HG03025 (cell line): ENCODE measurements around the gene USP47.
"Not testable (repeated sequence)": the region's sequence is repeated elsewhere in the genome, so short reads cannot be mapped to it uniquely, and the experiment has no call there.

Experiments used
- ATAC-seq: cut with Tn5 transposase; IDR thresholded peaks from one replicate; pipeline ENCODE4 v1.9.1; 2021; ENCODE audit warnings: mild to moderate bottlenecking, moderate library complexity; ENCODE audit not compliant: unreplicated experiment, low FRiP score

Gene USP47

GRCh38 chr11:11826260-11826659 lies 15.5 kb upstream of the USP47 start:
- ATAC-seq, result no peak

GRCh38 chr11:11827272-11827671 lies 14.5 kb upstream of the USP47 start:
- no peak for ATAC-seq

- ATAC-seq, result not testable (repeated sequence)
Observed at GRCh38 chr11:11831406-11831805, 10.4 kb upstream of the USP47 start.

GRCh38 chr11:11836676-11837231 lies 5.0 kb upstream of the USP47 start:
- no peak for ATAC-seq

GRCh38 chr11:11839718-11840117 lies 2.1 kb upstream of the USP47 start:
- ATAC-seq, result no peak

- ATAC-seq, result peak; percentile 42
Observed at GRCh38 chr11:11841116-11841722, 553 bp upstream of the USP47 start.

- ATAC-seq, result peak; percentile 37
Observed at GRCh38 chr11:11842421-11843008, 743 bp downstream of the USP47 start.

GRCh38 chr11:11843211-11843621 lies 1.4 kb downstream of the USP47 start:
- no peak for ATAC-seq

GRCh38 chr11:11843642-11844041 lies 1.9 kb downstream of the USP47 start:
- ATAC-seq, result no peak

GRCh38 chr11:11844272-11844671 lies 2.5 kb downstream of the USP47 start:
- no peak for ATAC-seq

- ATAC-seq, result no peak
Observed at GRCh38 chr11:11845071-11845470, 3.3 kb downstream of the USP47 start.

GRCh38 chr11:11845551-11845950 lies 3.8 kb downstream of the USP47 start:
- ATAC-seq, result no peak

GRCh38 chr11:11847082-11847481 lies 5.3 kb downstream of the USP47 start:
- no peak for ATAC-seq

- ATAC-seq, result peak; percentile 64
Observed at GRCh38 chr11:11848891-11849746, 7.3 kb downstream of the USP47 start.

GRCh38 chr11:11850668-11851067 lies 8.9 kb downstream of the USP47 start:
- ATAC-seq, result no peak

GRCh38 chr11:11856638-11857037 lies 14.9 kb downstream of the USP47 start:
- no peak for ATAC-seq

GRCh38 chr11:11857769-11858168 lies 16.0 kb downstream of the USP47 start:
- ATAC-seq, result no peak

GRCh38 chr11:11858676-11859075 lies 16.9 kb downstream of the USP47 start:
- ATAC-seq, result no peak

GRCh38 chr11:11860103-11860979 lies 18.6 kb downstream of the USP47 start:
- ATAC-seq, result no peak

GRCh38 chr11:11862999-11863398 lies 21.2 kb downstream of the USP47 start:
- no peak for ATAC-seq
